H9 (cell line): ENCODE results near the gene KRTAP12-1. TPM values are rescaled to one million over a fixed set of nuclear protein-coding genes. Genes with fewer than 3 reads are reported as not detected.

Source experiments
- DNase-seq: peaks from one replicate; pipeline ENCODE4 v3.0.0-alpha.2; 2017
- H2AFZ ChIP-seq: one replicate; pipeline ENCODE4 v1.6.1; 2013; ENCODE audit warnings: mild to moderate bottlenecking, low read length, control low read depth, moderate library complexity
- H2AK5ac ChIP-seq: 2 replicates; pipeline ENCODE4 v1.6.1; 2013; ENCODE audit warnings: low read length, control low read depth, mixed read lengths; ENCODE audit not compliant: insufficient read length
- H2BK120ac ChIP-seq: one replicate; pipeline ENCODE4 v1.6.1; 2013; ENCODE audit warnings: low read depth, mild to moderate bottlenecking, low read length, control low read depth, inconsistent platforms; ENCODE audit not compliant: poor library complexity, severe bottlenecking
- H2BK12ac ChIP-seq: 2 replicates; pipeline ENCODE4 v1.6.1; 2013; ENCODE audit warnings: low read length, control low read depth, mixed read lengths, low read depth; ENCODE audit not compliant: insufficient read length
- H2BK15ac ChIP-seq: 2 replicates; pipeline ENCODE4 v1.6.1; 2013; ENCODE audit warnings: low read depth, low read length, control low read depth
- H2BK20ac ChIP-seq: one replicate; pipeline ENCODE4 v1.6.1; 2013; ENCODE audit warnings: low read depth, mild to moderate bottlenecking, low read length, control low read depth, inconsistent platforms; ENCODE audit not compliant: poor library complexity, severe bottlenecking
- H2BK5ac ChIP-seq: 2 replicates; pipeline ENCODE4 v1.6.1; 2013; ENCODE audit warnings: low read length, control low read depth, mixed read lengths; ENCODE audit not compliant: insufficient read length
- H3K14ac ChIP-seq: 2 replicates; pipeline ENCODE4 v1.6.1; 2013; ENCODE audit warnings: low read length, control low read depth; ENCODE audit not compliant: insufficient read depth
- H3K18ac ChIP-seq: 2 replicates; pipeline ENCODE4 v1.6.1; 2013; ENCODE audit warnings: low read depth, mild to moderate bottlenecking, mixed read lengths, low read length, control low read depth; ENCODE audit not compliant: insufficient read length
- H3K23ac ChIP-seq: 2 replicates; pipeline ENCODE4 v1.6.1; 2013; ENCODE audit warnings: low read length, control low read depth, mixed read lengths, low read depth; ENCODE audit not compliant: insufficient read length
- H3K23me2 ChIP-seq: 2 replicates; pipeline ENCODE4 v1.6.1; 2013; ENCODE audit warnings: low read depth, mild to moderate bottlenecking, mixed read lengths, low read length, control low read depth; ENCODE audit not compliant: insufficient read length, poor library complexity, severe bottlenecking
- H3K27ac ChIP-seq: 2 replicates; pipeline ENCODE4 v1.5.1; 2013; ENCODE audit warnings: low read length, control low read depth, mixed read lengths, low read depth; ENCODE audit not compliant: insufficient read length
- H3K27me3 ChIP-seq: 2 replicates; pipeline ENCODE4 v1.6.1; 2013; ENCODE audit warnings: low read length, control low read depth, inconsistent platforms; ENCODE audit not compliant: insufficient read depth
- H3K4ac ChIP-seq: 2 replicates; pipeline ENCODE4 v1.6.1; 2013; ENCODE audit warnings: low read depth, mild to moderate bottlenecking, control low read depth, inconsistent platforms, low read length, moderate library complexity
- H3K4me1 ChIP-seq: 2 replicates; pipeline ENCODE4 v1.6.1; 2013; ENCODE audit warnings: low read length, control low read depth, inconsistent platforms; ENCODE audit not compliant: insufficient read depth
- H3K4me2 ChIP-seq: 2 replicates; pipeline ENCODE4 v1.6.1; 2013; ENCODE audit warnings: low read length, control low read depth, mixed read lengths; ENCODE audit not compliant: insufficient read length, insufficient read depth
- H3K56ac ChIP-seq: 2 replicates; pipeline ENCODE4 v1.6.1; 2013; ENCODE audit warnings: low read depth, mild to moderate bottlenecking, mixed read lengths, low read length, control low read depth; ENCODE audit not compliant: insufficient read length
- H3K79me1 ChIP-seq: 2 replicates; pipeline ENCODE4 v1.6.1; 2013; ENCODE audit warnings: low read depth, mild to moderate bottlenecking, moderate library complexity, low read length, control low read depth, inconsistent platforms; ENCODE audit not compliant: insufficient read depth, poor library complexity, severe bottlenecking
- H3K79me2 ChIP-seq: 2 replicates; pipeline ENCODE4 v1.6.1; 2013; ENCODE audit warnings: low read length, control low read depth, inconsistent platforms; ENCODE audit not compliant: insufficient read depth
- H3K9ac ChIP-seq: 2 replicates; pipeline ENCODE4 v1.6.1; 2013; ENCODE audit warnings: low read length, control low read depth, mixed read lengths; ENCODE audit not compliant: insufficient read length; ENCODE audit errors: extremely low read depth
- H3K9me3 ChIP-seq: one replicate; pipeline ENCODE4 v1.6.1; 2013; ENCODE audit warnings: low read depth, low read length, inconsistent platforms; ENCODE audit not compliant: control insufficient read depth
- H3T11ph ChIP-seq: one replicate; pipeline ENCODE4 v1.6.1; 2013; ENCODE audit warnings: mild to moderate bottlenecking, low read length, control low read depth, inconsistent platforms
- H4K20me1 ChIP-seq: one replicate; pipeline ENCODE4 v1.6.1; 2013; ENCODE audit not compliant: control insufficient read depth, insufficient read length, insufficient read depth
- H4K5ac ChIP-seq: 2 replicates; pipeline ENCODE4 v1.6.1; 2013; ENCODE audit warnings: low read depth, mild to moderate bottlenecking, mixed read lengths, low read length, control low read depth; ENCODE audit not compliant: insufficient read length
- H4K8ac ChIP-seq: replicated peaks from 2 replicates; pipeline ENCODE4 v1.6.1; 2013; ENCODE audit warnings: low read length, control low read depth, mixed read lengths, low read depth; ENCODE audit not compliant: insufficient read length
- H4K91ac ChIP-seq: 2 replicates; pipeline ENCODE4 v1.6.1; 2013; ENCODE audit warnings: low read depth, mild to moderate bottlenecking, moderate library complexity, mixed read lengths, low read length, control low read depth; ENCODE audit not compliant: insufficient read length
- H3K27ac Mint-ChIP-seq, 3 experiments: 2 replicates in 2 of 3; 3 replicates in 1 of 3; pipeline ENCODE4 v1.8.0; 2020 to 2021; ENCODE audit warnings: mixed read lengths in 3 of 3, mild to moderate bottlenecking in 1 of 3, moderate library complexity in 1 of 3
- H3K27me3 Mint-ChIP-seq: 2 replicates; pipeline ENCODE4 v1.8.0; 2021; ENCODE audit warnings: low read depth, mild to moderate bottlenecking, moderate library complexity, mixed read lengths
- H3K36me3 Mint-ChIP-seq, 3 experiments: 2 replicates in 2 of 3; 3 replicates in 1 of 3; pipeline ENCODE4 v1.8.0; 2020 to 2021; ENCODE audit warnings: low read depth in 3 of 3, mixed read lengths in 3 of 3; ENCODE audit not compliant: insufficient read depth in 1 of 3
- H3K4me1 Mint-ChIP-seq, 2 experiments: 2 replicates each; pipeline ENCODE4 v1.8.0; 2020; ENCODE audit warnings: mixed read lengths in 2 of 2
- H3K4me3 Mint-ChIP-seq, 2 experiments: 2 replicates in 1 of 2; 3 replicates in 1 of 2; pipeline ENCODE4 v1.8.0; 2020 to 2021; ENCODE audit warnings: mild to moderate bottlenecking in 2 of 2, mixed read lengths in 2 of 2, moderate library complexity in 1 of 2
- H3K9me3 Mint-ChIP-seq, 2 experiments: 2 replicates in 1 of 2; 3 replicates in 1 of 2; pipeline ENCODE4 v1.8.0; 2020; ENCODE audit warnings: mild to moderate bottlenecking in 2 of 2, mixed read lengths in 2 of 2, moderate library complexity in 1 of 2
- CTCF ChIP-seq: fragments of 200-600 bp; sonication (generic); conservative IDR thresholded peaks from 3 replicates; pipeline ENCODE4 v1.8.0; 2021; ENCODE audit warnings: antibody characterized with exemption, mild to moderate bottlenecking
- WGBS: extraction: QIAGEN DNeasy Blood & Tissue Kit; methylation state at CpG from one replicate; pipeline ENCODE4 v1.1.7; 2013; ENCODE audit warnings: missing lambda C conversion rate, low lambda C conversion rate, mixed read lengths; ENCODE audit not compliant: insufficient read length; ENCODE audit errors: extremely low coverage; 5-methylcytosine and 5-hydroxymethylcytosine counted together
- total RNA-seq: library from RNA; stranded (reverse); gene quantifications from 2 replicates; pipeline ENCODE4 v1.2.1, GENCODE V29; 2021

The KRTAP12-1 gene
- total RNA-seq, 1 experiment from 2014 or later, result not detected

- no peaks in the 10 kb centered on the region for H4K20me1 ChIP-seq
- peaks cover 8% of the 10 kb centered on the region in 2 experiments for H3K9me3 Mint-ChIP-seq
- no peak overlapping the region for H3K23ac ChIP-seq
- H3T11ph ChIP-seq, result no peak overlapping the region
- no peak overlapping the region for H4K8ac ChIP-seq
- H2BK15ac ChIP-seq, result no peak overlapping the region
- H4K5ac ChIP-seq, result no peak overlapping the region
- H3K79me1 ChIP-seq, result no peaks in the 10 kb centered on the region
- no peak overlapping the region for H2AFZ ChIP-seq
- H3K27me3 ChIP-seq, result no peaks in the 10 kb centered on the region
- no peak overlapping the region for H2BK5ac ChIP-seq
- no peak overlapping the region for H3K18ac ChIP-seq
- H3K9ac ChIP-seq, result no peak overlapping the region
- H3K27ac Mint-ChIP-seq, result no peak overlapping the region
- peaks cover 0 to 5% (median 2%) of the 10 kb centered on the region in 3 experiments; a peak in 5 of 7 replicates for H3K36me3 Mint-ChIP-seq
- no peak overlapping the region for H2BK20ac ChIP-seq
- no CpG with 5 or more reads among the region's 11 CpGs for WGBS
- no peak overlapping the region for H3K14ac ChIP-seq
- no peaks in the 10 kb centered on the region for H3K23me2 ChIP-seq
- H3K4me1 ChIP-seq, result peaks cover 5% of the 10 kb centered on the region; the same call in 1 of the 2 replicates
- H3K4me1 Mint-ChIP-seq, result peaks cover 28 to 29% of the 10 kb centered on the region in 2 experiments
- H3K27ac ChIP-seq, result no peak overlapping the region
- no peaks in the 10 kb centered on the region for H3K79me2 ChIP-seq
- no peaks in the 10 kb centered on the region for H3K9me3 ChIP-seq
- peaks cover 20% of the 10 kb centered on the region for H3K27me3 Mint-ChIP-seq
- peak; percentile 19 for DNase-seq
- H3K4ac ChIP-seq, result no peak overlapping the region
- H2BK12ac ChIP-seq, result no peak overlapping the region
- H3K56ac ChIP-seq, result no peak overlapping the region
- no peak overlapping the region for H2BK120ac ChIP-seq
- H2AK5ac ChIP-seq, result no peak overlapping the region
- no peak overlapping the region for H4K91ac ChIP-seq
- H3K4me3 Mint-ChIP-seq, result no peak overlapping the region
- no peak for TF ChIP-seq CTCF
- no peak overlapping the region for H3K4me2 ChIP-seq
These were observed 5.7 kb upstream of the KRTAP12-1 start for GRCh38 chr21:44687671-44688070.
